Uterus (tissue), 2 donors: ENCODE data around the gene ITGA2B.
"Not testable (repeated sequence)": the region's sequence is repeated elsewhere in the genome, so short reads cannot be mapped to it uniquely, and the experiment has no call there.

Experiments
- POLR2A ChIP-seq, 2 donors: fragments of 450-650 bp; IDR thresholded peaks; one replicate each; pipeline ENCODE4 v1.6.1; 2016; ENCODE audit warnings: antibody characterized with exemption in 2 of 2, mild to moderate bottlenecking in 1 of 2, moderate library complexity in 1 of 2
- TF ChIP-seq, protein P1 (sequence below), 4 experiments: fragments of 200-600 bp in 2 of 4; fragments of 450-650 bp in 2 of 4; sonication (generic) in 2 of 4; IDR thresholded peaks; one replicate each; pipeline ENCODE4 v1.5.1; 2016 to 2019; ENCODE audit warnings: antibody characterized with exemption in 4 of 4, mild to moderate bottlenecking in 2 of 4, moderate library complexity in 1 of 4

DNA sequence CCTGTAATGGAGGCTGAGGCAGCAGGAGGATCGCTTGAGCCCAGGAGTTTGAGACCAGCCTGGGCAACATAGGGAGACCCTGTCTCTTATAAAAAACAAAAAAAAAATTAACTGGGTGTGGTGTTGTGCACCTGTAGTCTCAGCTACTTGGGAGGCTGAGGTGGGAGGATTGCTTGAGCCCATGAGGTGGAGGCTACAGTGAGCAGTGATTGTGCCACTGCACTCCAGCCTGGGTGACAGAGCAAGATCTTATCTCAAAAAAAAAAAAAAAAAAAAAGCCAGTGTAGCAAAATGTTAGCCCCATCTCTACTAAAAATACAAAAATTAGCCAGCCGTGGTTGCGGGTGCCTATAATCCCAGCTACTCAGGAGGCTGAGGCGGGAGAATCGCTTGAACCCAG, 59.2 kb downstream of the ITGA2B start:
- TF ChIP-seq, protein P1, sequence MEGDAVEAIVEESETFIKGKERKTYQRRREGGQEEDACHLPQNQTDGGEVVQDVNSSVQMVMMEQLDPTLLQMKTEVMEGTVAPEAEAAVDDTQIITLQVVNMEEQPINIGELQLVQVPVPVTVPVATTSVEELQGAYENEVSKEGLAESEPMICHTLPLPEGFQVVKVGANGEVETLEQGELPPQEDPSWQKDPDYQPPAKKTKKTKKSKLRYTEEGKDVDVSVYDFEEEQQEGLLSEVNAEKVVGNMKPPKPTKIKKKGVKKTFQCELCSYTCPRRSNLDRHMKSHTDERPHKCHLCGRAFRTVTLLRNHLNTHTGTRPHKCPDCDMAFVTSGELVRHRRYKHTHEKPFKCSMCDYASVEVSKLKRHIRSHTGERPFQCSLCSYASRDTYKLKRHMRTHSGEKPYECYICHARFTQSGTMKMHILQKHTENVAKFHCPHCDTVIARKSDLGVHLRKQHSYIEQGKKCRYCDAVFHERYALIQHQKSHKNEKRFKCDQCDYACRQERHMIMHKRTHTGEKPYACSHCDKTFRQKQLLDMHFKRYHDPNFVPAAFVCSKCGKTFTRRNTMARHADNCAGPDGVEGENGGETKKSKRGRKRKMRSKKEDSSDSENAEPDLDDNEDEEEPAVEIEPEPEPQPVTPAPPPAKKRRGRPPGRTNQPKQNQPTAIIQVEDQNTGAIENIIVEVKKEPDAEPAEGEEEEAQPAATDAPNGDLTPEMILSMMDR (IDR thresholded peaks at IDR 0.05): not testable (repeated sequence)
- TF ChIP-seq POLR2A (IDR thresholded peaks at IDR 0.05): not testable (repeated sequence)
